ENCODE data around the gene GBX1.

DNA sequence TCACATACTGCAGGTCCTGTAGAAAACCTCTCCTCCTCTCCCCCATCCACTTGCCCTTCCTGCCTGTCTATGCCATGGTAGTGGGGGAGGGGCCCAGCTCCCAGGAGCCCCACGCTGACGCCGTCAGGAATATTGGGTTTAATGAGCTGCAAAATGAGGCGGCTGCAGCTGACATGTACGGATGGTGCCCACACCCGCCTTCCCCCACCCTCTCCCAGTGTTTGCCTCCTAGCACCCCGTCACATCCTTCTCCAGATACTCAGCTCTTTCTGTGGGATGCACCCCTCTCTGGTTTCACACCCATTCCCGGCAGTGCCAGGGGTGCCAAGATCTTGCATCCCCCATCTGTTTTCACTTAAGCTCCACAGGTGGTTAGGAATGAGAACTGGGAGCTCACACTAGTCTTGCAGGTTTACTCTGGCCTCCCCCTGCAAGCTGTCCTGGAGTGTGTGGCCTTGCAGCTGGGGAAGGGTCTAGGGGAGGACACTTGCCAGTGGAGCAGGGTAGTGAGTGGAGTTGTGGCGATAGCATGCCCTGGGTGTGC is 26.1 kb downstream of the GBX1 start:
- TF ChIP-seq, protein P1, sequence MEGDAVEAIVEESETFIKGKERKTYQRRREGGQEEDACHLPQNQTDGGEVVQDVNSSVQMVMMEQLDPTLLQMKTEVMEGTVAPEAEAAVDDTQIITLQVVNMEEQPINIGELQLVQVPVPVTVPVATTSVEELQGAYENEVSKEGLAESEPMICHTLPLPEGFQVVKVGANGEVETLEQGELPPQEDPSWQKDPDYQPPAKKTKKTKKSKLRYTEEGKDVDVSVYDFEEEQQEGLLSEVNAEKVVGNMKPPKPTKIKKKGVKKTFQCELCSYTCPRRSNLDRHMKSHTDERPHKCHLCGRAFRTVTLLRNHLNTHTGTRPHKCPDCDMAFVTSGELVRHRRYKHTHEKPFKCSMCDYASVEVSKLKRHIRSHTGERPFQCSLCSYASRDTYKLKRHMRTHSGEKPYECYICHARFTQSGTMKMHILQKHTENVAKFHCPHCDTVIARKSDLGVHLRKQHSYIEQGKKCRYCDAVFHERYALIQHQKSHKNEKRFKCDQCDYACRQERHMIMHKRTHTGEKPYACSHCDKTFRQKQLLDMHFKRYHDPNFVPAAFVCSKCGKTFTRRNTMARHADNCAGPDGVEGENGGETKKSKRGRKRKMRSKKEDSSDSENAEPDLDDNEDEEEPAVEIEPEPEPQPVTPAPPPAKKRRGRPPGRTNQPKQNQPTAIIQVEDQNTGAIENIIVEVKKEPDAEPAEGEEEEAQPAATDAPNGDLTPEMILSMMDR (IDR thresholded peaks at IDR 0.05): no peak
- no peak for TF ChIP-seq EZH2phosphoT487 (IDR thresholded peaks at IDR 0.05)

Measured in neural progenitor cell (in vitro differentiated cells).